ENCODE results near the gene RNF217.

The RNF217 gene

DNA sequence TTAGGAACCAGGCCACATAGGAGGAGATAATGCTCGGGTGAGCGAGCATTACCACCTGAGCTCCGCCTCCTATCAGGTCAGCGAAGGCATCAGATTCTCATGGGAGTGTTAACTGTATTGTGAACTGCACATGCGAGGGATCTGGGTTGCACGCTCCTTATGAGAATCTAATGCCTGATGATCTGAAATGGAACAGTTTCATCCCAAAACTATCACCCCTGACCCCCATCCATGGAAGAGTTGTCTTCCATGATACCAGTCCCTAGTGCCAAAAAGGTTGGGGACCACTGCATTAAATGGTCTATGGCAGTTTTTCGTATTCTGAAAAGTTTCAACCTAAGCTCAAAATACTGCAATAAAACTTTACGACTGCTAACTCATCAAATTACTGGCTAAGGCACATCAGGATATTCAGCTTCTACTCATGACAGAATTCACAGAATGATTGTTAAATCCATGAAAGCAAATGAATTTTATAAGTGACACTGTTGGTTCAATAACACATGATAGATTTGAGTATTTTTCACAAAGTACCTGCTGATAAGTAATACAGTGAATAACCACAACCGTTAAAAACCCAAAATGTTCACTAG is 25.9 kb downstream of the RNF217 start:
- DNase-seq (ENCODE audit: low read depth in 2 of 2): no peak
- no peak overlapping the region for H3K4me3 ChIP-seq (replicated peaks in 1 of 2; ENCODE audit: low read depth in 2 of 2, low read length in 2 of 2)
- TF ChIP-seq, protein P1, sequence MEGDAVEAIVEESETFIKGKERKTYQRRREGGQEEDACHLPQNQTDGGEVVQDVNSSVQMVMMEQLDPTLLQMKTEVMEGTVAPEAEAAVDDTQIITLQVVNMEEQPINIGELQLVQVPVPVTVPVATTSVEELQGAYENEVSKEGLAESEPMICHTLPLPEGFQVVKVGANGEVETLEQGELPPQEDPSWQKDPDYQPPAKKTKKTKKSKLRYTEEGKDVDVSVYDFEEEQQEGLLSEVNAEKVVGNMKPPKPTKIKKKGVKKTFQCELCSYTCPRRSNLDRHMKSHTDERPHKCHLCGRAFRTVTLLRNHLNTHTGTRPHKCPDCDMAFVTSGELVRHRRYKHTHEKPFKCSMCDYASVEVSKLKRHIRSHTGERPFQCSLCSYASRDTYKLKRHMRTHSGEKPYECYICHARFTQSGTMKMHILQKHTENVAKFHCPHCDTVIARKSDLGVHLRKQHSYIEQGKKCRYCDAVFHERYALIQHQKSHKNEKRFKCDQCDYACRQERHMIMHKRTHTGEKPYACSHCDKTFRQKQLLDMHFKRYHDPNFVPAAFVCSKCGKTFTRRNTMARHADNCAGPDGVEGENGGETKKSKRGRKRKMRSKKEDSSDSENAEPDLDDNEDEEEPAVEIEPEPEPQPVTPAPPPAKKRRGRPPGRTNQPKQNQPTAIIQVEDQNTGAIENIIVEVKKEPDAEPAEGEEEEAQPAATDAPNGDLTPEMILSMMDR (IDR thresholded peaks at IDR 0.05; ENCODE audit: low read depth, low read length): no peak

DNA sequence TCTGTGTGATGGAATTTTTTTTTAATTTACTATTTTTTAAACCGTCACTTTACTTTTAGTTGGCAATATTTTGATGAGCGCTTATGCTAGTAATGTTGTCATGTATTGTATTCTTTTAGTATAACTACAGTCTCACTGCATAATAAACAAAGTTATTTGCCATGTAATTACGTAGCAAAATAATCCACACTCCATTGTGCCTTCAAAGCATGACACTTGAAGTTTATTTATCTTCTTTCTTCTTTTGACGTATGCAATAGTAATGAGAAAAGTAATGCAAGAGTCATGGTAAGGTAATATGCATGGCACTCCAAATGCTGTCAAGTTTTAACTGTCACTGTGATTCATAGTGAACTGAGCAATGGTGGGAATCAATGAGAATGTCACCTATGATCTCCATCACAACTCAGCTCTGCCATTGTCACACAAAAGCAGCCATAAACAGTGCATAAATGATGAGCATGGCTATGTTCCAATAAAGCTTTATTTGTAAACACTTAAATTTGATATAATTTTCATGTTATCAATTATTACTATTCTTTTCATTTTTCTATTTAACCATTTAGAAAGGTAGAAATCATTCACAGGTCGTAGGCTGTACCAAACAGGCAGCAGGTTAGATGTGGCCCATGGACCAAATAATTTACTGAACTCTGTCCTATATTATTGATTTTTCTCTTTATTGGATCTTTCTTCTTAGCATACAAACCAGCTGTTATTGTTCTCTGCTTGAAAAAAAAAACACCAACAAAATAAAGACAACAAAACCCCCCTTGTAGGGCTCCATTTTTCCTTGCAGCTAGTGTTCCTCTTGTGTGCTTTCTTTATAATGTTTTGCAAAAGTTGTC is 27.1 kb downstream of the RNF217 start:
- TF ChIP-seq, protein P1 (IDR thresholded peaks at IDR 0.05; ENCODE audit: low read depth, low read length): no peak
- no peak overlapping the region for H3K4me3 ChIP-seq (replicated peaks in 1 of 2; ENCODE audit: low read depth in 2 of 2, low read length in 2 of 2)
- DNase-seq (ENCODE audit: low read depth in 2 of 2): no peak

DNA sequence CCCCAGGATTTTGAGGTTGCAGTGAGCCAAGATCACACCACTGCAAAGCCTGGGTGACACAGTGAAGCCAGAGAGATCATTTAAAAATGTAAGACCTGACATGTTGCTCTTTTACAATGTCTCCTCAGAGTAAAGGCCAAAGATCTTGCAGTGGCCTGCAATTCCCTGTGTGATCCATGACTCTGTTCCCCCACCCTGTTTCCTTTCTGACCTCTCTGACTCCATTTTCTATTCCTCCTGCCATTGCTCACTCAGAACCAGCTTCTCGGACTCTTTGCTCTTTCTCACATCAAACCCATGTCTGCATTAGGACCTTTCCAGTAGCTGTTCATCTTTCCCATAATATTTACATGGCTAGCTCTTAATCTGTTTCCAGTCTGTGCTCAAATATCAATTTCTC is 28.8 kb downstream of the RNF217 start:
- TF ChIP-seq, protein P1 (IDR thresholded peaks at IDR 0.05; ENCODE audit: low read depth, low read length): no peak
- DNase-seq (ENCODE audit: low read depth in 2 of 2): no peak
- H3K4me3 ChIP-seq (replicated peaks in 1 of 2; ENCODE audit: low read depth in 2 of 2, low read length in 2 of 2): no peak overlapping the region

DNA sequence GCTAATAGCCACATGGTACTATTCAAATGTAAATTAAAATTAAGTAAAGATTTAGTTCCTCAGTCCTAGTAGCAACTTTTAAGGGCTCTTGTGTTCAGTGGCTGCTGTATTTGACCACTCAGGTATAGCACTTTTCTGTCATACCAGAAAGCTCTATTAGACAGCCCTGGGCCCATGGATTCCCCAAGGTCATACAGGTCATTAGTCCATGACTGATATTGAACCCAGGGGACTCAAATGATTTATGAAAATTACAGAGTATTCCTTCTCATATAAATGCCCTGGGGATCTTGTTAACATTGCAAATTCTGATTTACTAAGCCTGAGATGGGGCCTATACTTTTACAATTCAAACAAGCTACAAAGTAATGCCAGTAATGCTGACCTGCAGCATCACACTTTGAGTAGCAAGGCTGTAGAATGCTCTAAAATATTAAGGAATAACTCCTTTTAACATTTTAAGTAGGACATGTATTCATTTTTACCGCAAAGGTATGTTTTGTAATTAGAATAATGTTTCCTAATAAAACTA is 29.6 kb downstream of the RNF217 start:
- TF ChIP-seq, protein P1 (IDR thresholded peaks at IDR 0.05; ENCODE audit: low read depth, low read length): no peak
- DNase-seq (ENCODE audit: low read depth in 2 of 2): no peak
- no peak overlapping the region for H3K4me3 ChIP-seq (replicated peaks in 1 of 2; ENCODE audit: low read depth in 2 of 2, low read length in 2 of 2)

DNA sequence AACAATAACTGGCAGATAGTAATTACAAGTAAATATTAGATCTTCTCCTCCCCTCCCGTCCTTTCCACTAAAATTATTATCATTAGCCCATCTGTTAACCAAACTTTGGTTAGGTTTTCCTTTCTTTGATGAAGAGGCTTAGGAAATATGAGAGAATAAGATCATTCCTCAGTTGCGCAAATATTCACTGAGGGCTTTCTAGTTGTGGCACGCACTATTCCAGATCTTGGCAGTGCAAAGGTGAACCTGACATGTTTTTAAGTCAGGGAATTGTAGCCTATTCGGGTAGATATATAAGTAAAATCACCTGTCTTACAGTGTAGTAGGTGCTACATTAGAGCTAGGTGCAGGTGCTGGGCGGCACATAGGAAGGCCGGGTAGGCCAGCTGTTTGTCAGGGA is 31.1 kb downstream of the RNF217 start:
- no peak for DNase-seq (ENCODE audit: low read depth in 2 of 2)
- no peak overlapping the region for H3K4me3 ChIP-seq (replicated peaks in 1 of 2; ENCODE audit: low read depth in 2 of 2, low read length in 2 of 2)
- TF ChIP-seq, protein P1 (IDR thresholded peaks at IDR 0.05; ENCODE audit: low read depth, low read length): no peak

DNA sequence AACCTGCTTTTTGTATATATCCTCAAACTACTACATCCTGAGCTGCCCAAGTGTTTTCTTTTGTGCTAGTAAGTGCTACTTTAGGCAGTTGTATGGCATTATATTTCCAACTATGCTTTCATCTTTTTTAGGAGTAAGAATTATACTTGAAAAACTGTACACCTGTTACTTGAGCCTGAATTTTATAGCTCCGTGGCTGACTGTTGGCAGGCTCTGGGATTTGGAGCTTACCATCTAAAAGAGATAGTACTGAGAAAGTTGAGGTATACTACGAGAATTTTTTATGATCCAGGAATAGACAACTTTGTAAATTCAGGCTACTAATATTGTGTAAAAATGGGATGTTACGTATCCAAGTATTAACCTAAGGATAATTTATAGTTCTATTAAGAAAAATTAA is 32.4 kb downstream of the RNF217 start:
- DNase-seq (ENCODE audit: low read depth in 2 of 2): no peak
- TF ChIP-seq, protein P1 (IDR thresholded peaks at IDR 0.05; ENCODE audit: low read depth, low read length): no peak
- H3K4me3 ChIP-seq (replicated peaks in 1 of 2; ENCODE audit: low read depth in 2 of 2, low read length in 2 of 2): no peak overlapping the region

Data from cardiac fibroblast (primary cell).